Natural killer cell (primary cell): ENCODE results near the gene PGA4. TPM values are rescaled to one million over a fixed set of nuclear protein-coding genes. Genes with fewer than 3 reads are reported as not detected.
"Not testable (repeated sequence)": the region's sequence is repeated elsewhere in the genome, so short reads cannot be mapped to it uniquely, and the experiment has no call there.

Experiments
- ATAC-seq, 3 donors: fragments of 150-1000 bp in 2 of 3; fragments of 200-7000 bp in 1 of 3; cut with Tn5 transposase; 1 replicate in 1 of 3; 2 replicates in 2 of 3; pipeline ENCODE4 v1.10.0; 2021; ENCODE audit warnings: mild to moderate bottlenecking in 2 of 3, moderate library complexity in 2 of 3
- DNase-seq, 2 donors: peaks; one replicate each; pipeline versions ENCODE4 v3.0.0 to v3.0.0-alpha.2; 2013 to 2021; ENCODE audit warnings: mixed read lengths in 1 of 2
- H3K27ac ChIP-seq: one replicate; pipeline ENCODE4 v1.5.1; 2013; ENCODE audit warnings: mild to moderate bottlenecking, low read length
- H3K27me3 ChIP-seq: one replicate; pipeline ENCODE4 v1.6.1; 2013; ENCODE audit warnings: low read length; ENCODE audit not compliant: control insufficient read depth, insufficient read depth
- H3K36me3 ChIP-seq: one replicate; pipeline ENCODE4 v1.6.1; 2013; ENCODE audit warnings: low read length; ENCODE audit not compliant: control insufficient read depth, insufficient read depth
- H3K4me1 ChIP-seq: one replicate; pipeline ENCODE4 v1.6.1; 2013; ENCODE audit warnings: low read length; ENCODE audit not compliant: control insufficient read depth, insufficient read depth
- H3K4me3 ChIP-seq: one replicate; pipeline ENCODE4 v1.5.1; 2013; ENCODE audit warnings: low read length
- H3K9me3 ChIP-seq: one replicate; pipeline ENCODE4 v1.6.1; 2013; ENCODE audit warnings: low read length; ENCODE audit not compliant: control insufficient read depth, insufficient read depth
- H3K27ac Mint-ChIP-seq, 2 donors: one replicate each; pipeline ENCODE4 v1.8.0; 2022; ENCODE audit warnings: mild to moderate bottlenecking in 2 of 2, mixed read lengths in 2 of 2, moderate library complexity in 1 of 2
- H3K27me3 Mint-ChIP-seq, 2 donors: one replicate each; pipeline ENCODE4 v1.8.0; 2022; ENCODE audit warnings: low read depth in 2 of 2, mixed read lengths in 2 of 2
- H3K36me3 Mint-ChIP-seq: one replicate; pipeline ENCODE4 v1.8.0; 2022; ENCODE audit warnings: mixed read lengths
- H3K4me1 Mint-ChIP-seq, 2 donors: one replicate each; pipeline ENCODE4 v1.8.0; 2022; ENCODE audit warnings: mixed read lengths in 2 of 2
- H3K4me3 Mint-ChIP-seq: one replicate; pipeline ENCODE4 v1.8.0; 2022; ENCODE audit warnings: mild to moderate bottlenecking, moderate library complexity, mixed read lengths
- H3K9me3 Mint-ChIP-seq, 2 donors: one replicate each; pipeline ENCODE4 v1.8.0; 2022; ENCODE audit warnings: mixed read lengths in 2 of 2
- WGBS: methylation state at CpG from one replicate; pipeline ENCODE4 v1.1.7; 2013; ENCODE audit warnings: missing lambda C conversion rate; ENCODE audit not compliant: insufficient coverage; 5-methylcytosine and 5-hydroxymethylcytosine counted together
- intact Hi-C: fragments of 100-400 bp; cut with micrococcal nuclease; formaldehyde crosslinking; loops from one replicate; pipeline ENCODE4 v1.14.2; 2022
- total RNA-seq, 4 donors: library from RNA; stranded (reverse); fragments of 120-200 nt in 1 of 4; gene quantifications; one replicate each; pipeline versions ENCODE4 v1.2.3 to v1.2.4, GENCODE V29; 2013 to 2022
- TF ChIP-seq, protein P1 (sequence below): fragments of 200-600 bp; IDR thresholded peaks from one replicate; pipeline ENCODE4 v1.8.0; 2022; ENCODE audit warnings: antibody characterized with exemption

The PGA4 gene
- total RNA-seq, 3 donors from 2014 or later (not counting 1 experiment from before 2014, with no cell fraction given) = not detected

- Mint-ChIP-seq H3K36me3 (no peaks in the 10 kb centered on the region), H3K27ac (no peak overlapping the region), H3K4me1 (peaks cover 11 to 13% of the 10 kb centered on the region in 2 donors), H3K9me3 (no peaks in the 10 kb centered on the region), H3K4me3 (no peak overlapping the region), H3K27me3 (peaks cover 9 to 29% of the 10 kb centered on the region in 2 donors)
- Histone ChIP-seq H3K4me1 (no peaks in the 10 kb centered on the region), H3K27me3 (peaks cover 2% of the 10 kb centered on the region), H3K9me3 (no peaks in the 10 kb centered on the region), H3K4me3 (no peak overlapping the region), H3K27ac (no peak overlapping the region), H3K36me3 (no peaks in the 10 kb centered on the region)
- no peak for DNase-seq
- 73% methylated on average over 6 of the region's 6 CpGs for WGBS
- ATAC-seq = no peak
- intact Hi-C loops = no loop called here
- TF ChIP-seq, protein P1, sequence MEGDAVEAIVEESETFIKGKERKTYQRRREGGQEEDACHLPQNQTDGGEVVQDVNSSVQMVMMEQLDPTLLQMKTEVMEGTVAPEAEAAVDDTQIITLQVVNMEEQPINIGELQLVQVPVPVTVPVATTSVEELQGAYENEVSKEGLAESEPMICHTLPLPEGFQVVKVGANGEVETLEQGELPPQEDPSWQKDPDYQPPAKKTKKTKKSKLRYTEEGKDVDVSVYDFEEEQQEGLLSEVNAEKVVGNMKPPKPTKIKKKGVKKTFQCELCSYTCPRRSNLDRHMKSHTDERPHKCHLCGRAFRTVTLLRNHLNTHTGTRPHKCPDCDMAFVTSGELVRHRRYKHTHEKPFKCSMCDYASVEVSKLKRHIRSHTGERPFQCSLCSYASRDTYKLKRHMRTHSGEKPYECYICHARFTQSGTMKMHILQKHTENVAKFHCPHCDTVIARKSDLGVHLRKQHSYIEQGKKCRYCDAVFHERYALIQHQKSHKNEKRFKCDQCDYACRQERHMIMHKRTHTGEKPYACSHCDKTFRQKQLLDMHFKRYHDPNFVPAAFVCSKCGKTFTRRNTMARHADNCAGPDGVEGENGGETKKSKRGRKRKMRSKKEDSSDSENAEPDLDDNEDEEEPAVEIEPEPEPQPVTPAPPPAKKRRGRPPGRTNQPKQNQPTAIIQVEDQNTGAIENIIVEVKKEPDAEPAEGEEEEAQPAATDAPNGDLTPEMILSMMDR = no peak
These were observed 47.9 kb upstream of the PGA4 start for GRCh38 chr11:61174273-61174672.

DNA sequence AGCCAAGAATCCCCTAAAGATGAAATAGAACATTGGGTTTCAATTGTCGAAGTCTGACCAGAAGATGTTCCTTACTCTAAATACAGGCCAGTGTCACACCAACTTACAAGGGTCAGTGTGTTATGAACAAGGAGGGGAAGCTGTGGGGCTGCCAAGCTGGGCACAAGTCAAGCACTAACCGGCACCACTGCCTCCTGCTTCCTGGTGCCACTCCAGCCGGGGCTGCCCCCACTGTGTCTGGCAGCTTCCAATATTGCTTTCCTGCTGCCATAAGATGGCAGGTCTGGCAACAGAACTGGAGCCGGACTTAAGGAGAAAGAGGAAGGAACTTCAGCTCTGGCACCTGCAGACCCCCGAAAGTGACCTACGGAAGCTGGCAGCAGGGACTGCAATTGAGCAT, 47.2 kb upstream of the PGA4 start:
- TF ChIP-seq, protein P1 = no peak
- H3K9me3 Mint-ChIP-seq = no peaks in the 10 kb centered on the region
- no peaks in the 10 kb centered on the region for H3K4me1 ChIP-seq
- WGBS = 54% methylated on average over 5 of the region's 6 CpGs
- no peaks in the 10 kb centered on the region for H3K36me3 Mint-ChIP-seq
- no peak for ATAC-seq
- no peak for DNase-seq
- H3K27me3 ChIP-seq = peaks cover 2% of the 10 kb centered on the region
- H3K4me3 ChIP-seq = no peak overlapping the region
- H3K9me3 ChIP-seq = no peaks in the 10 kb centered on the region
- H3K27ac ChIP-seq = no peak overlapping the region
- H3K27ac Mint-ChIP-seq = no peak overlapping the region
- H3K4me3 Mint-ChIP-seq = no peak overlapping the region
- peaks cover 11 to 13% of the 10 kb centered on the region in 2 donors for H3K4me1 Mint-ChIP-seq
- intact Hi-C loops = no loop called here
- H3K27me3 Mint-ChIP-seq = peaks cover 9 to 34% of the 10 kb centered on the region in 2 donors
- H3K36me3 ChIP-seq = no peaks in the 10 kb centered on the region

GRCh38 chr11:61176446-61176845, 45.7 kb upstream of the PGA4 start:
- Mint-ChIP-seq H3K36me3 (no peaks in the 10 kb centered on the region), H3K9me3 (no peaks in the 10 kb centered on the region), H3K4me3 (no peak overlapping the region), H3K4me1 (peaks cover 11 to 13% of the 10 kb centered on the region in 2 donors), H3K27me3 (peaks cover 9 to 34% of the 10 kb centered on the region in 2 donors), H3K27ac (no peak overlapping the region)
- DNase-seq (no peak), ATAC-seq (no peak)
- Histone ChIP-seq H3K9me3 (no peaks in the 10 kb centered on the region), H3K4me3 (no peak overlapping the region), H3K4me1 (no peaks in the 10 kb centered on the region), H3K27me3 (peaks cover 2% of the 10 kb centered on the region), H3K27ac (no peak overlapping the region), H3K36me3 (no peaks in the 10 kb centered on the region)
- TF ChIP-seq, protein P1 = no peak
- intact Hi-C loops = no loop called here
- WGBS = 89% methylated on average over 6 of the region's 6 CpGs

- H3K27me3 ChIP-seq, H3K36me3 ChIP-seq, H3K4me3 ChIP-seq, H3K4me1 ChIP-seq, H3K36me3 Mint-ChIP-seq, ATAC-seq, H3K9me3 ChIP-seq, H3K27ac Mint-ChIP-seq, DNase-seq, H3K4me1 Mint-ChIP-seq, H3K4me3 Mint-ChIP-seq, H3K9me3 Mint-ChIP-seq, H3K27ac ChIP-seq, intact Hi-C loops: not testable (repeated sequence)
- peaks cover 4 to 16% of the 10 kb centered on the region in 2 donors for H3K27me3 Mint-ChIP-seq
- 95% methylated on average over 6 of the region's 6 CpGs for WGBS
These were observed 41.9 kb upstream of the PGA4 start for GRCh38 chr11:61180205-61180604.
